GM10248 (cell line): Measurements from ENCODE around the gene STK10.
"Not testable (repeated sequence)": the region's sequence is repeated elsewhere in the genome, so short reads cannot be mapped to it uniquely, and the experiment has no call there.

Experiments
- CTCF ChIA-PET: fragments of 300-600 bp; sonication (Branson Sonifier 250); formaldehyde crosslinking; extraction: SDS; loops from one replicate; lab custom pipeline; 2021; ENCODE audit warnings: antibody characterized with exemption; lab: Yijun Ruan, JAX
- POLR2A ChIA-PET: fragments of 350-650 bp; sonication (Branson Sonifier 250); formaldehyde crosslinking; extraction: SDS; loops from one replicate; lab custom pipeline; 2020; ENCODE audit warnings: antibody characterized with exemption; lab: Yijun Ruan, JAX
- DNase-seq: peaks from one replicate; pipeline ENCODE4 v3.0.0; 2012; ENCODE audit errors: extremely low spot score
- CTCF ChIP-seq: IDR thresholded peaks from 2 replicates; pipeline ENCODE4 v1.5.1; 2012; ENCODE audit warnings: mild to moderate bottlenecking, low read depth; ENCODE audit errors: extremely low read depth, missing control alignments, control extremely low read depth

The STK10 gene

GRCh38 chr5:172207511-172207910, 19.5 kb upstream of the STK10 start:
- DNase-seq = no peak
- ChIA-PET CTCF (no interaction called here), POLR2A (no interaction called here)
- no peak for TF ChIP-seq CTCF

- POLR2A ChIA-PET, DNase-seq, CTCF ChIA-PET: not testable (repeated sequence)
Observed at GRCh38 chr5:172205984-172206383, 18.0 kb upstream of the STK10 start.

GRCh38 chr5:172200476-172200875, 12.5 kb upstream of the STK10 start:
- CTCF ChIA-PET = interaction anchor here (1.7 to 21.5 kb wide), 3 partner anchors 11 to 93 kb away, joined by 5 to 175 read pairs (median 36); partner anchors contain the start of gene STK10
- no peak for DNase-seq
- TF ChIP-seq CTCF = no peak
- POLR2A ChIA-PET = no interaction called here

GRCh38 chr5:172199446-172199845, 11.4 kb upstream of the STK10 start:
- ChIA-PET POLR2A (no interaction called here), CTCF (interaction anchor here (1.7 to 21.5 kb wide), 3 partner anchors 10 to 92 kb away, joined by 5 to 175 read pairs (median 36); partner anchors contain the start of gene STK10)
- TF ChIP-seq CTCF = no peak
- DNase-seq = no peak

- CTCF ChIA-PET = interaction anchor here (1.1 to 21.5 kb wide), 8 partner anchors 9 to 286 kb away, joined by 3 to 175 read pairs (median 4); partner anchors contain the start of genes STK10 and UBTD2
Observed at GRCh38 chr5:172197775-172198174, 9.8 kb upstream of the STK10 start.

GRCh38 chr5:172194985-172195774, 7.2 kb upstream of the STK10 start:
- POLR2A ChIA-PET = no interaction called here
- no peak for DNase-seq
- no peak for TF ChIP-seq CTCF
- CTCF ChIA-PET = interaction anchor here (1.1 to 21.5 kb wide), 6 partner anchors 9 to 88 kb away, joined by 3 to 175 read pairs (median 4); no protein-coding TSS in a partner anchor

More at GRCh38 chr5:172197775-172198174, 9.8 kb upstream of the STK10 start:
- POLR2A ChIA-PET, DNase-seq: not testable (repeated sequence)

GRCh38 chr5:172193872-172194271, 5.8 kb upstream of the STK10 start, which contains the start of gene EFCAB9:
TSS of gene EFCAB9 (plus strand) at chr5:172194172. CDS start at chr5:172194173, 1 bp downstream.
- POLR2A ChIA-PET = interaction anchor here (0.9 kb wide), 1 partner anchor 577 kb away, joined by 3 read pairs; the partner anchor contains the start of gene DUSP1
- TF ChIP-seq CTCF = no peak
- no peak for DNase-seq
- CTCF ChIA-PET = interaction anchor here (0.9 to 21.5 kb wide), 3 partner anchors 10 to 86 kb away, joined by 4 to 175 read pairs (median 6); no protein-coding TSS in a partner anchor
